Activated T-cell treated with anti-CD3 and anti-CD28 coated beads, Interleukin-2, amount 50 U/mL, for 1 hour (primary cell): Measurements from ENCODE around the gene RAB37.

Experiments used
- DNase-seq: peaks from one replicate; pipeline ENCODE4 v3.0.0-alpha.2; 2020

Gene RAB37

GRCh38 chr17:74782571-74782970, 45.5 kb downstream of the RAB37 start:
- no peak for DNase-seq

GRCh38 chr17:74784125-74784810, 47.2 kb downstream of the RAB37 start:
- no peak for DNase-seq

- no peak for DNase-seq
Measured at GRCh38 chr17:74785096-74785980, 48.3 kb downstream of the RAB37 start.

GRCh38 chr17:74785981-74786360, 48.9 kb downstream of the RAB37 start:
- DNase-seq, result no peak

- DNase-seq, result no peak
Measured at GRCh38 chr17:74786431-74787055, 49.5 kb downstream of the RAB37 start.

GRCh38 chr17:74790161-74791058, 53.4 kb downstream of the RAB37 start:
- no peak for DNase-seq

- DNase-seq, result no peak
Measured at GRCh38 chr17:74792586-74793105, 55.6 kb downstream of the RAB37 start.

GRCh38 chr17:74795327-74796020, 58.4 kb downstream of the RAB37 start:
- no peak for DNase-seq

- DNase-seq, result no peak
Measured at GRCh38 chr17:74796211-74796610, 59.2 kb downstream of the RAB37 start.

- no peak for DNase-seq
Measured at GRCh38 chr17:74796866-74797265, 59.8 kb downstream of the RAB37 start.
